ENCODE data around the gene GSPT1. TPM values are rescaled to one million over a fixed set of nuclear protein-coding genes. Genes with fewer than 3 reads are reported as not detected.

Gene GSPT1
- polyA plus RNA-seq, 1 of the 3 experiments (the other 2 are of a cell fraction): 41.5 TPM

DNA sequence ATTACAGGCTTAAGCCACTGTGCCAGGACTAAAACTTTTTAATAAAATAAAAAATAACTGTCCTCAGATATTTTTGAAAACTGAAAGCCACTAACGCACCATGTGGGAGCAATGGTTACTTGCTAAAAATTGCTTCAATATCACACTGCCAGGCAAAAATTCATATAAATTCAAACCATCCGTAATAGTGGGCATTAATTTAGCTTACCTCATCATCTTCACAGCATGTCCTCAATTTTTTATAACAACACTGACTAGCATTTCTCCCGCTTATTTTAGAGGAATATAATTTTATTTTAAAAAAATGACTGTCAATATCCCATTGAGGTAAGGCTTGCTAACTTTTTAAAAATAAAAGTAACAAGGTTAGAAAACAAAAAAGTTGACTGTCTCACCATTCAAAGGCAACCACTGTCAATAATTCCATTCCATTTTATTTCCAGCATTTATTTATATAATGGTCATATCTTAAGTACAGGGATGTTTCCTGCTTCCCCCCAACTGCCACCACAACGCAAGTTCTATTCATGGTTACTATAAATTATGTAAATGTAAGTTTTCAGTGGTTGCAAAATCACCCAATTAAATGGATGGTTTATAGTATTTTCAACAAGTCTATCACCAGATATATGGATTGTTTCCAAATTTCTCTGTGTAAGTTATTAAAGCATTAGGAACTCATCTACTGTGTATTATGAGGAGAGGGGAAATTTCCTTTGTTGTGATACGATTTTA, 25.4 kb downstream of the GSPT1 start:
- Histone ChIP-seq H3K36me3 (replicated peaks in 1 of 2; ENCODE audit: control insufficient read depth in 1 of 2, insufficient read depth in 2 of 2, low read length in 1 of 2) (peaks cover 45 to 79% of the 10 kb centered on the region in 2 experiments), H3K9me2 (no peaks in the 10 kb centered on the region), H3K9me3 (no peaks in the 10 kb centered on the region), H3F3A (replicated peaks; ENCODE audit: insufficient read depth) (peaks cover 24% of the 10 kb centered on the region), H3K4me2 (no peak overlapping the region), H3K27ac (ENCODE audit: low read depth in 2 of 2, low read length in 1 of 2) (no peak overlapping the region), H3K4me1 (ENCODE audit: control insufficient read depth in 1 of 2, insufficient read depth in 2 of 2, low read depth in 1 of 2, low read length in 1 of 2) (no peaks in the 10 kb centered on the region), H2AFZ (ENCODE audit: low read depth) (no peak overlapping the region), H3K4me3 (ENCODE audit: low read depth in 2 of 2, low read length in 1 of 2) (no peak overlapping the region), H3K27me3 (ENCODE audit: insufficient read depth) (no peaks in the 10 kb centered on the region), H3K9ac (no peak overlapping the region), H4K20me1 (ENCODE audit: insufficient read depth) (0 out of 2 replicates have a peak, but pooled peaks cover 4% of the 10 kb centered on the region), H3K79me2 (ENCODE audit: insufficient read depth) (peaks cover 70% of the 10 kb centered on the region)
- WGBS (ENCODE audit: low lambda C conversion rate): 96% methylated on average over 5 of the region's 5 CpGs
- CTCF ChIA-PET: no interaction called here
- TF ChIP-seq POLR2AphosphoS5 (IDR thresholded peaks at IDR 0.05; ENCODE audit: low read depth, low read length) (no peak), RXRA (IDR thresholded peaks at IDR 0.05; ENCODE audit: borderline replicate concordance, low read depth) (no peak)
- DNase-seq: no peak
- POLR2A ChIA-PET: no interaction called here

DNA sequence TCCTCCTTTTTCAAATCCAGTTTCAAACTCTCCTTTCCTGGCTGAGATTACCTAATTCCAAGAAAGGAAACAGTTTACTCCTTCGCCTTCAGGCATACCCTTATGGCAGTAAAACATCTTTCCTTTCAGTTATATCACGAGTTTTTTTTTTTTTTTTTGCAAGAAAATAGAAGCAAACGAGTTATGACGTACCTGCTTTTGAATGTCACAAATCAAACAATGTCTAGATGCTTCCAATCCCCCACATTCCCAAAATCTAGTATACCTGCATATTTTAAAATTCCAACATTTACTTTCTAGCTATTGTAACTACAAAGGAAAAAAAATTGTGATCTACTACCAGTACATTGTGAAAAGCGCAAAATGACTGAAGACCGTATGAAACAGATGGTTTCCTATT, 28.9 kb downstream of the GSPT1 start:
- DNase-seq: no peak
- Histone ChIP-seq H3K27ac (ENCODE audit: low read depth in 2 of 2, low read length in 1 of 2) (no peak overlapping the region), H3K4me2 (no peak overlapping the region), H4K20me1 (ENCODE audit: insufficient read depth) (no peaks in the 10 kb centered on the region), H3F3A (replicated peaks; ENCODE audit: insufficient read depth) (peaks cover 31% of the 10 kb centered on the region), H3K27me3 (ENCODE audit: insufficient read depth) (no peaks in the 10 kb centered on the region), H3K4me1 (ENCODE audit: control insufficient read depth in 1 of 2, insufficient read depth in 2 of 2, low read depth in 1 of 2, low read length in 1 of 2) (no peaks in the 10 kb centered on the region), H3K9me3 (no peaks in the 10 kb centered on the region), H3K79me2 (ENCODE audit: insufficient read depth) (peaks cover 53% of the 10 kb centered on the region; the same call in 1 of the 2 replicates), H2AFZ (ENCODE audit: low read depth) (no peak overlapping the region), H3K9me2 (no peaks in the 10 kb centered on the region), H3K4me3 (ENCODE audit: low read depth in 2 of 2, low read length in 1 of 2) (no peak overlapping the region), H3K36me3 (replicated peaks in 1 of 2; ENCODE audit: control insufficient read depth in 1 of 2, insufficient read depth in 2 of 2, low read length in 1 of 2) (peaks cover 43 to 82% of the 10 kb centered on the region in 2 experiments), H3K9ac (no peak overlapping the region)
- no peak for TF ChIP-seq RFX5 (IDR thresholded peaks at IDR 0.05; ENCODE audit: low read length)
- no peak for TF ChIP-seq SMC3 (IDR thresholded peaks at IDR 0.05; ENCODE audit: low read depth, low read length)
- no peak for TF ChIP-seq RXRA (IDR thresholded peaks at IDR 0.05; ENCODE audit: borderline replicate concordance, low read depth)
- TF ChIP-seq POLR2AphosphoS5 (IDR thresholded peaks at IDR 0.05; ENCODE audit: low read depth, low read length): no peak
- TF ChIP-seq, protein P1, sequence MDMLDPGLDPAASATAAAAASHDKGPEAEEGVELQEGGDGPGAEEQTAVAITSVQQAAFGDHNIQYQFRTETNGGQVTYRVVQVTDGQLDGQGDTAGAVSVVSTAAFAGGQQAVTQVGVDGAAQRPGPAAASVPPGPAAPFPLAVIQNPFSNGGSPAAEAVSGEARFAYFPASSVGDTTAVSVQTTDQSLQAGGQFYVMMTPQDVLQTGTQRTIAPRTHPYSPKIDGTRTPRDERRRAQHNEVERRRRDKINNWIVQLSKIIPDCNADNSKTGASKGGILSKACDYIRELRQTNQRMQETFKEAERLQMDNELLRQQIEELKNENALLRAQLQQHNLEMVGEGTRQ (IDR thresholded peaks at IDR 0.05; ENCODE audit: borderline replicate concordance, low read depth, low read length): no peak
- TF ChIP-seq ELF1 (IDR thresholded peaks at IDR 0.05): no peak
- TF ChIP-seq, protein P2, sequence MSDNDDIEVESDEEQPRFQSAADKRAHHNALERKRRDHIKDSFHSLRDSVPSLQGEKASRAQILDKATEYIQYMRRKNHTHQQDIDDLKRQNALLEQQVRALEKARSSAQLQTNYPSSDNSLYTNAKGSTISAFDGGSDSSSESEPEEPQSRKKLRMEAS (IDR thresholded peaks at IDR 0.05; ENCODE audit: low read depth): no peak
- TF ChIP-seq, protein P3, sequence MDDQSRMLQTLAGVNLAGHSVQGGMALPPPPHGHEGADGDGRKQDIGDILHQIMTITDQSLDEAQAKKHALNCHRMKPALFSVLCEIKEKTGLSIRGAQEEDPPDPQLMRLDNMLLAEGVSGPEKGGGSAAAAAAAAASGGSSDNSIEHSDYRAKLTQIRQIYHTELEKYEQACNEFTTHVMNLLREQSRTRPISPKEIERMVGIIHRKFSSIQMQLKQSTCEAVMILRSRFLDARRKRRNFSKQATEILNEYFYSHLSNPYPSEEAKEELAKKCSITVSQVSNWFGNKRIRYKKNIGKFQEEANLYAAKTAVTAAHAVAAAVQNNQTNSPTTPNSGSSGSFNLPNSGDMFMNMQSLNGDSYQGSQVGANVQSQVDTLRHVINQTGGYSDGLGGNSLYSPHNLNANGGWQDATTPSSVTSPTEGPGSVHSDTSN (IDR thresholded peaks at IDR 0.05): no peak
- TF ChIP-seq, protein P4, sequence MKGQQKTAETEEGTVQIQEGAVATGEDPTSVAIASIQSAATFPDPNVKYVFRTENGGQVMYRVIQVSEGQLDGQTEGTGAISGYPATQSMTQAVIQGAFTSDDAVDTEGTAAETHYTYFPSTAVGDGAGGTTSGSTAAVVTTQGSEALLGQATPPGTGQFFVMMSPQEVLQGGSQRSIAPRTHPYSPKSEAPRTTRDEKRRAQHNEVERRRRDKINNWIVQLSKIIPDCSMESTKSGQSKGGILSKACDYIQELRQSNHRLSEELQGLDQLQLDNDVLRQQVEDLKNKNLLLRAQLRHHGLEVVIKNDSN (IDR thresholded peaks at IDR 0.05; ENCODE audit: borderline replicate concordance, low read depth): no peak
- no peak for TF ChIP-seq TEAD4 (IDR thresholded peaks at IDR 0.05; ENCODE audit: borderline replicate concordance, insufficient read depth)
- no peak for TF ChIP-seq FOXM1 (IDR thresholded peaks at IDR 0.05; ENCODE audit: low read depth)
- POLR2A ChIA-PET: no interaction called here
- CTCF ChIA-PET: interaction anchor here (1.3 kb wide), 1 partner anchor 181 kb away, joined by 4 read pairs; no protein-coding TSS in a partner anchor
- 93% methylated on average over 6 of the region's 6 CpGs for WGBS (ENCODE audit: low lambda C conversion rate)
